ENCODE data around the gene VEGFD. TPM values are rescaled to one million over a fixed set of nuclear protein-coding genes. Genes with fewer than 3 reads are reported as not detected.
"Not testable (repeated sequence)": the region's sequence is repeated elsewhere in the genome, so short reads cannot be mapped to it uniquely, and the experiment has no call there.

The VEGFD gene
- total RNA-seq, 3 donors from 2014 or later (not counting 1 experiment from before 2014, with no cell fraction given): not detected

DNA sequence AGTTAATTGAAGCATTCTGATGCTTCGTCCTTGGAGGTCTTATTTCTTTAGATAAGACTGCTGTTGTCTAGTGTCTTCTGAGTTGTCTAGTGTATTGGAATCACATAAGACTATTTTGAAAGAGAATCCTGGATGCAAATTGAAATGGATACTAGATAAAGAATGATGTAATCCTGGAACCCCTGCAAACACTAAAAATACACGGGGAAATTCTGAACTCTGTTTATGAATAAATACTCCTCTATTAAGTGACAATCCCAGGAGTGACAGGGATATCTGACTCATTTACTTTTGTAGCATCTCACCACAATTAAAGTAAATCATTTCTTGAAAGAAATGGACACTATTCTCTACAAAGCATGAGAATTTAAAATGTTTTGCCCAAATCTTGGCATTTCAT lies 69.7 kb downstream of the VEGFD start:
- DNase-seq: no peak
- Mint-ChIP-seq H3K36me3 (no peaks in the 10 kb centered on the region), H3K4me3 (no peak overlapping the region), H3K27me3 (ENCODE audit: low read depth in 2 of 2) (no peaks in the 10 kb centered on the region), H3K9me3 (no peaks in the 10 kb centered on the region), H3K27ac (no peak overlapping the region), H3K4me1 (no peaks in the 10 kb centered on the region)
- TF ChIP-seq, protein P1, sequence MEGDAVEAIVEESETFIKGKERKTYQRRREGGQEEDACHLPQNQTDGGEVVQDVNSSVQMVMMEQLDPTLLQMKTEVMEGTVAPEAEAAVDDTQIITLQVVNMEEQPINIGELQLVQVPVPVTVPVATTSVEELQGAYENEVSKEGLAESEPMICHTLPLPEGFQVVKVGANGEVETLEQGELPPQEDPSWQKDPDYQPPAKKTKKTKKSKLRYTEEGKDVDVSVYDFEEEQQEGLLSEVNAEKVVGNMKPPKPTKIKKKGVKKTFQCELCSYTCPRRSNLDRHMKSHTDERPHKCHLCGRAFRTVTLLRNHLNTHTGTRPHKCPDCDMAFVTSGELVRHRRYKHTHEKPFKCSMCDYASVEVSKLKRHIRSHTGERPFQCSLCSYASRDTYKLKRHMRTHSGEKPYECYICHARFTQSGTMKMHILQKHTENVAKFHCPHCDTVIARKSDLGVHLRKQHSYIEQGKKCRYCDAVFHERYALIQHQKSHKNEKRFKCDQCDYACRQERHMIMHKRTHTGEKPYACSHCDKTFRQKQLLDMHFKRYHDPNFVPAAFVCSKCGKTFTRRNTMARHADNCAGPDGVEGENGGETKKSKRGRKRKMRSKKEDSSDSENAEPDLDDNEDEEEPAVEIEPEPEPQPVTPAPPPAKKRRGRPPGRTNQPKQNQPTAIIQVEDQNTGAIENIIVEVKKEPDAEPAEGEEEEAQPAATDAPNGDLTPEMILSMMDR (IDR thresholded peaks at IDR 0.05): no peak
- H3K9me3 ChIP-seq (ENCODE audit: control insufficient read depth, insufficient read depth, low read length): no peaks in the 10 kb centered on the region
- no peak for ATAC-seq
- no CpG with 5 or more reads among the region's 2 CpGs for WGBS (ENCODE audit: insufficient coverage)
- no peaks in the 10 kb centered on the region for H3K4me1 ChIP-seq (ENCODE audit: control insufficient read depth, insufficient read depth, low read length)
- H3K36me3 ChIP-seq (ENCODE audit: control insufficient read depth, insufficient read depth, low read length): no peaks in the 10 kb centered on the region
- H3K27ac ChIP-seq (ENCODE audit: low read length): no peak overlapping the region
- H3K4me3 ChIP-seq (ENCODE audit: low read length): no peak overlapping the region
- no peaks in the 10 kb centered on the region for H3K27me3 ChIP-seq (ENCODE audit: control insufficient read depth, insufficient read depth, low read length)
- intact Hi-C loops (cut with micrococcal nuclease): no loop called here

DNA sequence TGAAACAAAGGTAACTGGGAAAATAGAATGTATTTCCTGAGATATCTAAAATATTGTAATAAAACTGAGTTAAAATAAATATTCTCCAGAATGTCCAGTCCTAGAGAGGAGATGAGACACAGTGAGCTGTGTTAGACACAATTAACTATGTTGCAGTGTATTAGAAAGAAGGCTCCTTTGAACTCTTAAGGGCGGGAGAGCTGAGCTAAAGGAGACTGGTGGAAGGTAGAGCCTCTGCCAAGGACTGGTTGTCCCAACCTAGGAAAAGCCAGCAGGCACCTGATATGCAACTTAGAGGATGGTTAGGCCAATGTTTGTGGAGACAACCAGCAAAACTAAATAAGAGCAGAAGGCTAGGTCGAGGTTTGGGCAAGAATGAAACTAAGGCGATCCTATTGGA lies 73.1 kb downstream of the VEGFD start:
- ATAC-seq (no peak), DNase-seq (no peak)
- Mint-ChIP-seq H3K4me3 (no peak overlapping the region), H3K36me3 (no peaks in the 10 kb centered on the region), H3K27ac (no peak overlapping the region), H3K27me3 (ENCODE audit: low read depth in 2 of 2) (peaks cover 0 to 8% of the 10 kb centered on the region in 2 donors), H3K9me3 (no peaks in the 10 kb centered on the region), H3K4me1 (no peaks in the 10 kb centered on the region)
- WGBS (ENCODE audit: insufficient coverage): 98% methylated on average over 3 of the region's 3 CpGs
- no peak overlapping the region for H3K27ac ChIP-seq (ENCODE audit: low read length)
- no peaks in the 10 kb centered on the region for H3K36me3 ChIP-seq (ENCODE audit: control insufficient read depth, insufficient read depth, low read length)
- H3K9me3 ChIP-seq (ENCODE audit: control insufficient read depth, insufficient read depth, low read length): no peaks in the 10 kb centered on the region
- TF ChIP-seq, protein P1 (IDR thresholded peaks at IDR 0.05): no peak
- no peaks in the 10 kb centered on the region for H3K4me1 ChIP-seq (ENCODE audit: control insufficient read depth, insufficient read depth, low read length)
- H3K4me3 ChIP-seq (ENCODE audit: low read length): no peak overlapping the region
- H3K27me3 ChIP-seq (ENCODE audit: control insufficient read depth, insufficient read depth, low read length): no peaks in the 10 kb centered on the region
- intact Hi-C loops (cut with micrococcal nuclease): no loop called here

DNA sequence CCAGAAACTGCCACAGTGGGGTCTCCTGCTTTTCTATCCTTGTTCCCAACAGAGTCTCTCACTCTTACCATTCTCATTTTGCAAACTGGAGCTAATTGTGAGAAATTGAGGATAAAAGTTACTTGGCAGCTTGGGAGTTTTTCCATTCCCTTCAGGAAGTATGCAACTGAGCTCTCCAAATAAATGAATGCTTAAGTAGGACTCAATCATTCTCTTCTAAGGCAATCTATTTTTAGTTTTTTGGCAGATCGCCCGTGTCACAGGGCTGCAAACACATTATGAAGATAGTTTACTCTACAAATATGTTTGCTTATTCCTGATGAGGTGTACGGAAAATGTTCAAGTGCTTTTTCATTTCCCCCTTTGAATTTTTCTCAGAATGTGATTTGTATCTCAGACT lies 74.1 kb downstream of the VEGFD start:
- Mint-ChIP-seq H3K36me3 (no peaks in the 10 kb centered on the region), H3K4me3 (no peak overlapping the region), H3K27ac (no peak overlapping the region), H3K4me1 (no peaks in the 10 kb centered on the region), H3K27me3 (ENCODE audit: low read depth in 2 of 2) (peaks cover 0 to 8% of the 10 kb centered on the region in 2 donors), H3K9me3 (no peaks in the 10 kb centered on the region)
- Histone ChIP-seq H3K27me3 (ENCODE audit: control insufficient read depth, insufficient read depth, low read length) (no peaks in the 10 kb centered on the region), H3K27ac (ENCODE audit: low read length) (no peak overlapping the region), H3K9me3 (ENCODE audit: control insufficient read depth, insufficient read depth, low read length) (no peaks in the 10 kb centered on the region), H3K36me3 (ENCODE audit: control insufficient read depth, insufficient read depth, low read length) (no peaks in the 10 kb centered on the region), H3K4me3 (ENCODE audit: low read length) (no peak overlapping the region), H3K4me1 (ENCODE audit: control insufficient read depth, insufficient read depth, low read length) (no peaks in the 10 kb centered on the region)
- DNase-seq (no peak), ATAC-seq (no peak)
- 83% methylated on average over 2 of the region's 3 CpGs for WGBS (ENCODE audit: insufficient coverage)
- intact Hi-C loops (cut with micrococcal nuclease): no loop called here
- TF ChIP-seq, protein P1 (IDR thresholded peaks at IDR 0.05): no peak

DNA sequence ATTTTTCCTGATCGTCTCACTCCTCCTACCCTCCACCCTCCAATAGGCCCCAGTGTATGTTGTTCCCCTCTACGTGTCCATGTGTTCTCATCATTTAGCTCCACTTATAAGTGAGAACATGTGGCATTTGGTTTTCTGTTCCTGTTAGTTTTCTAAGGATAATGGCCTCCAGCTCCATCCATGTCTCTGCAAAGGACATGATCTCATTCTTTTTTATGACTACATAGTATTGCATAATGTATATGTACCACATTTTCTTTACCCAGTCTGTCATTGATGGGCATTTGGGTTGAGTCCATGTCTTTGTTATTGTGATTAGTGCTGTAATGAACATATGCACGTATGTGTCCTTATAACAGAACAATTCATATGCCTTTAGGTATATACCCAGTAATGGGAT lies 78.3 kb downstream of the VEGFD start:
- H3K4me3 ChIP-seq (ENCODE audit: low read length); H3K4me1 Mint-ChIP-seq; H3K9me3 Mint-ChIP-seq; H3K36me3 Mint-ChIP-seq; H3K36me3 ChIP-seq (ENCODE audit: control insufficient read depth, insufficient read depth, low read length); DNase-seq; H3K27ac ChIP-seq (ENCODE audit: low read length); H3K27ac Mint-ChIP-seq; H3K27me3 ChIP-seq (ENCODE audit: control insufficient read depth, insufficient read depth, low read length); intact Hi-C loops (cut with micrococcal nuclease); ATAC-seq; H3K4me1 ChIP-seq (ENCODE audit: control insufficient read depth, insufficient read depth, low read length); H3K4me3 Mint-ChIP-seq; H3K9me3 ChIP-seq (ENCODE audit: control insufficient read depth, insufficient read depth, low read length): not testable (repeated sequence)
- H3K27me3 Mint-ChIP-seq (ENCODE audit: low read depth in 2 of 2): peaks cover 0 to 13% of the 10 kb centered on the region in 2 donors
- WGBS (ENCODE audit: insufficient coverage): no CpG with 5 or more reads among the region's 3 CpGs
